HG02798 (cell line): ENCODE results near the gene HDAC4.

Experiments used
- ATAC-seq: cut with Tn5 transposase; IDR thresholded peaks from one replicate; pipeline ENCODE4 v1.9.1; 2021; ENCODE audit warnings: mild to moderate bottlenecking; ENCODE audit not compliant: unreplicated experiment, poor library complexity

Gene HDAC4

GRCh38 chr2:239165206-239165831 lies 235.5 kb downstream of the HDAC4 start:
- no peak for ATAC-seq

- no peak for ATAC-seq
Measured at GRCh38 chr2:239164335-239164871, 236.4 kb downstream of the HDAC4 start.

GRCh38 chr2:239163688-239164334 lies 237.0 kb downstream of the HDAC4 start:
- no peak for ATAC-seq

- ATAC-seq = no peak
Measured at GRCh38 chr2:239162976-239163687, 237.7 kb downstream of the HDAC4 start.

- ATAC-seq = no peak
Measured at GRCh38 chr2:239162141-239162821, 238.5 kb downstream of the HDAC4 start.

- ATAC-seq = no peak
Measured at GRCh38 chr2:239161711-239162140, 239.1 kb downstream of the HDAC4 start.

GRCh38 chr2:239160226-239161143 lies 240.3 kb downstream of the HDAC4 start:
- ATAC-seq = no peak

GRCh38 chr2:239159476-239159911 lies 241.3 kb downstream of the HDAC4 start:
- ATAC-seq = no peak

- no peak for ATAC-seq
Measured at GRCh38 chr2:239158641-239159475, 242.0 kb downstream of the HDAC4 start.

GRCh38 chr2:239157771-239158170 lies 243.0 kb downstream of the HDAC4 start:
- no peak for ATAC-seq

- no peak for ATAC-seq
Measured at GRCh38 chr2:239157269-239157668, 243.6 kb downstream of the HDAC4 start.

- ATAC-seq = no peak
Measured at GRCh38 chr2:239156516-239157265, 244.1 kb downstream of the HDAC4 start.

- ATAC-seq = no peak
Measured at GRCh38 chr2:239155806-239156480, 244.9 kb downstream of the HDAC4 start.

GRCh38 chr2:239154971-239155805 lies 245.6 kb downstream of the HDAC4 start:
- ATAC-seq = no peak

- ATAC-seq = no peak
Measured at GRCh38 chr2:239153806-239154591, 246.8 kb downstream of the HDAC4 start.

- no peak for ATAC-seq
Measured at GRCh38 chr2:239152916-239153305, 247.9 kb downstream of the HDAC4 start.
